ENCODE data around the gene PITPNB. TPM values are rescaled to one million over a fixed set of nuclear protein-coding genes. Genes with fewer than 3 reads are reported as not detected.

The PITPNB gene
- polyA plus RNA-seq, 3 donors: 13.2 to 43.6 (median 40.0) TPM

DNA sequence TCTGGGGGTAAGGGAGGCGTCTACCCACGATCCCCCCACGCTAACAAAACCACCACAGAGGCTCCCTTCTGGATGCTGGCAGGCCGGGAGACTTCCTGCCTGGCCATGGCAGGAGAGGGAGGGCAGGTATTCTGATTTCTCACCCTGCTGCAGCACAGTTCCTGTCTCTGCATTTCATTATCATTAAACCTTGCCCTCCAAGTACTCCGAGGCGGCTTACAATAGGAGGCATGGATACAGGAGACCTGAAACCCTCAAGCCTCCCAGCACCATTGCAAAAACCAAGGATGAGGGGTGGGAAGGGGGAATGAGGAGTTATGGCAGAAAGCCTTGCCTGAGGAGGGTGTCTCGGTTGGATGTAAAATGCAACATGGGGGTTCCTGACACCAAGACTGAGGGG is 73.4 kb downstream of the PITPNB start:
- no peak overlapping the region for H3K27ac ChIP-seq (ENCODE audit: low read depth, low read length)
- WGBS, 3 donors: 81 to 86% (median 82%) methylated on average over 7 of the region's 7 CpGs

DNA sequence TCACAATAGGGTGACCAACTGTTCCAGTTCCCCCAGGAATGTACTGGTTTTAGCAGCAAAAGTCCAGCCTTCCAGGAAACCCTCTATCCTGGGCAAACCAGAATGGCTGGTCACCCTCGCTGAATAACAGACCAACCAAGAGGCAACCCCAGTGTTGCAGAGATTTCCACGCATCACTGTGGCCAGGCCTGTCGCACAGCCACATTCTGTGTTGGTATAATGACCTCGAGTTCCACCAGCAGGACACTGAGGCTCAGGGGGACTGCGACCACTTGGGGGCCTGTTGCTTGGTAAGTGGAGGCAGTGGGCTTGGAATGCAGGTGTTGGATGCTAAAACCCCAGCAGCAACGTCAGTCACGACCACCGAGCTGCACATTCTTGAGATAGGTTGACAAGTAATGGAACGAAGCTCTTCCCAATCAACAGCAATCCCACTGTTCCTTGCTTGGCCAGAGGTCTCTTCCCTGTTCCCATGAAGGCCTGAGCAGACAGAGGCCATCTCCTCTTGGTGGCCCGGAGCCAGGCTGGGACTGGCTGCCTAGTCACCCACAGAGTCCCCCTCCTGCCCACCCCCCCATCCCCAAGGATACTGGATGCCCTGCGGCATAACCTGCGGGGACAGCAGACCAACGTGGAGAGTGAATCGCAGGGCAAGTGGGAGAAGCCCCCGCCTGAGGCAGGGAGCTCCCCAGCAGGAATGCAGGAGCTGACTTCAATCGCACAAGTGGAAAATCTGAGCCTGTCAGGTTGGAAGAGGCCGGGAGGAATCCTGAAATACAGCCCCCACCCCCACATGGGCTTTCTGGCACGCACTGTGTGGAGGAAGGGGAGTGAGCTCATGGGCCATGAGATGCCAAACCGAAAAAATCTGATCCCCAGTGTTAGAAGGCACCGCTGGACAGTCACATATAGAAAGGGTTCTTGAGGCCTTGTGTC is 74.1 kb downstream of the PITPNB start:
- 83 to 87% (median 85%) methylated on average over 20 of the region's 20 CpGs for WGBS, 3 donors
- no peak overlapping the region for H3K27ac ChIP-seq (ENCODE audit: low read depth, low read length)

DNA sequence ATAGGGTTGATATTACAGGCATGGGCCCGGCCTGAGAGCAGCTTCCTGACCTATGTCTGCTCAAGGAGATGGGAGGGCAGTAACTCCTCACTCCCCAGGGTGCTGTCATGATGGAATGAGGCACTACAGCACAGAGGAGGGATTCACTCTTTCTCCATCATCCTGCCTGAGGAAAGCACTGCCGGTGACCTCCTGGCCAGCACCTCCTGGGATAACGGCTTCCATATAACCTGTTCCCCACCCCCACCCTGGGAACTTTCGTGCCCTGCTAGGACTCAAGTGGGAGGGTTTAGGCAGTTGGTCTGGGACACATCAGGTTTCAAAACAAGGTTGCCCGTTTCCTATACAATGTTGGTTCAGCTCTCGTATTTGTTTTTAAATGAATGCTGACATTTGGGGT is 74.8 kb downstream of the PITPNB start:
- no peak overlapping the region for H3K27ac ChIP-seq (ENCODE audit: low read depth, low read length)
- 87 to 91% (median 91%) methylated on average over 6 of the region's 6 CpGs for WGBS, 3 donors

DNA sequence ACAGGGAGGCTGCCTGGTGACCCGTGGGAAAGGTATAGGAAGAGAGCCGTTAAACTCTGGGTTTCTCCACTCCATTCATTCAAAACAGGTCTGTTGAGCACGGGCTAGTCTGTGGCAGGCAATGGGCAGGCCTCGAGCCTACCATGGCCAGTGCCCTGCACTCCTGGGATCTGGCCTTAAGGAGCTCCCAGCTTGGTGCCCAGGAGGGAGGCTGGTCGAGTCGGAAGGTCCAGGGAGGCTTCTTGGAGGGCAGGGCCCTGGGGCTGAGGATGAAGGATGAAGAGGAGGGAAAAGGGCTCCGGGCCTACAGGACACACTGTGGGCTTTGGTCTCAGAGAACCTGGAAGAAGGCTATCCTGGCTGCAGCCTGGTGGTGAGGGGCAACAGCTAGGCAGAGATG is 75.6 kb downstream of the PITPNB start:
- H3K27ac ChIP-seq (ENCODE audit: low read depth, low read length): no peak overlapping the region
- 74 to 81% (median 77%) methylated on average over 7 of the region's 7 CpGs for WGBS, 3 donors

DNA sequence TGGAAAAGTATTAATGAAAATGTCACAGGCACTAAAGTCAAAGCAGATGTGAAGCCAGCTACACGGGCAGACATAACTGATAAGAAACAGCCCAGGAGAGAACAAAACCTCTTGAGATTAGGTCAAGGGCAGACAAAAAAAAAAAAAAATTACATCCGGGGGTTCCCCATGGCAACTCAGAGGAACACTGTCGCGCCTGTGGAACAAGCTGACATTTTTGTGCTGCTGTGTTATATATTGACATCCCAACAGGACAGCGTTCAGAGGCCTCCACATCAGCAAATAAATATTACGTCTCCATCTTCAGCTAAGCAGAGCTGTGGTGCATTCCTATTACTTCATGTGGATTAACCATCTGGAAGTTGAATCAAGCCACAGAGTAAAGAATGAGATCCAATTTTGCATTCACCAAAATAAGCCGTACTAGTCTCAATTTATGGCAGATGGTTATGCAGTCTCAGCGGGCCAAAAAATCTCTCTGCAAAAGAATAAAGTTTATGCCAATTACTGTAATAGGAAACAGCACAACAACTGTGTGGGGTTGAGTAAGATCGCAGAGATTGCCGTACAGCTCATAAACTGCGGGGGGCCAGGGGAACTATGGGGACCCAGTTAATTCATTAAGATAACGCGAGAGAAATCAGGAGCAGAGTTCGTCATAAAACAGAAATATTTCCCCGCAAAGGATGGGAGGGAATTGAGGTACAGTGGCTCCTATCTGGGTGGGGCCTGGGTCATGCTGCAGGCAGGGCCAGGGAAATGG is 76.2 kb downstream of the PITPNB start:
- no peak overlapping the region for H3K27ac ChIP-seq (ENCODE audit: low read depth, low read length)
- WGBS, 3 donors: 64 to 75% (median 65%) methylated on average over 15 of the region's 15 CpGs

DNA sequence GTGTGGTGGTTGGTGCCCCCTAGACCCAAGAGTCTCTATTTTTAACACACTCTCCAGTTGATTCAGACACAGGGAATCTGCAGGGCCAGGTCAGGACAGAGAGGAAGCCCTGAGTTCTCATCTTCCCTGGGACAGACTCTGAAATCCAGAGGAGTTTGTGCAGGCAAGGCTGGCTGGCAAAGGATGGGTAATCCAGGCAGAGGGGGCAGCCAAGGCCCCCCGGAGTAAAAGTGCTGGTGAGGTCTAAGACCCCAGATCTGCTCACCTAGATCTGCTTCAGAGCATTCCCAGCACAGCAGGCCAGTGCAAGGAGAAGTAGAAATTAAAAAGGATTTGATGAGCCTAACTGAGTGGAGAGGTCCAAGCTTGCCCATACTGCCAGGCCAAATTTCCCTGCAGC is 76.9 kb downstream of the PITPNB start:
- no peak overlapping the region for H3K27ac ChIP-seq (ENCODE audit: low read depth, low read length)
- WGBS, 3 donors: 67 to 88% (median 80%) methylated on average over 1 of the region's 1 CpG

DNA sequence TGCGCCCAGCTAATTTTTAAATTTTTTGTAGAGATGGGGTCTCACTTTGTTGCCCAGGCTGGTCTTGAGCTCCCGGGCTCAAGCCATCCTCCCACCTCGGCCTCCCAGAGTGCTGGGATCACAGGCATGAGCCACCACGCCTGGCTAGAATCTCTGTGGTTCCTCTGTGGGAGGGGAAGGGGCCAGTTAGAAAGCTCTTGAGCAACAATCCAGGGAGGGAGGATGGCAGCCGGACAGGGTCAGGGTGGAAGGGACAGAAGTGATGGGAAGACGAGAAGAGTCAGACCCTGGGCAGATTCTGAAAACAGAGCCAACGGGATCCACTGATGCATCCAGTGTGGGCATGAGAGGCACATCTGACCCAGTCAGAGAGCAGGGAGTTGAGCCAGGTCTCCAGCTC is 78.6 kb downstream of the PITPNB start:
- 89 to 95% (median 89%) methylated on average over 7 of the region's 7 CpGs for WGBS, 3 donors
- H3K27ac ChIP-seq (ENCODE audit: low read depth, low read length): no peak overlapping the region

DNA sequence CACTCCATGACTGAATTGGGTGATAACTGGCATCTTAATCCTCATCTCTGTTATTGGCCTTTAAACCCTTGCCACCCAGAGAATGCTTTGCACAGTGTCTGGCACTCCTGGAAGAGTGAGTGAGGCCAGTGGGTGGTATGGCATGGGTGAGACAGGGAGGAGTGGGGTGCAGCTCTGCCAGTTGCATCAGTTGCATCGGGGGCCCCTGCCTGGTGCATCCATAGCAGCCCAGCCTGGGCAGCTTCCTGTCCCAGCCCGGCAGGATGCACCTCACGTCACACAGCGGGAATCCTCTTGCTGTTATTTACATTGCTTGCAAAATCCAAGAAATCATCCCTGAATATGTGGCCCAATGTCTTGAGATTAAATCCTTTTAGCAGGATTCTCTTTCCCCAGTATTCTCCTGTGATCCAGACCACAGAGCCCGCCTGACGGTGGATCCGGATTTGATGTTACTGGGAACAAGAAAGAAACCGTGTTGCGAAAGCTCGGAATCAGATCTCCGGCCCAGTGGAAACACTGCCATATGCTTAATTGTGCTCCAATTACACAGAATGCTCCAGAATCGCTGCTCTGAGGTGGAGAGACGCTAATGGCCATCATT is 79.9 kb downstream of the PITPNB start:
- H3K27ac ChIP-seq (ENCODE audit: low read depth, low read length): no peak overlapping the region
- 81 to 87% (median 86%) methylated on average over 13 of the region's 13 CpGs for WGBS, 3 donors

DNA sequence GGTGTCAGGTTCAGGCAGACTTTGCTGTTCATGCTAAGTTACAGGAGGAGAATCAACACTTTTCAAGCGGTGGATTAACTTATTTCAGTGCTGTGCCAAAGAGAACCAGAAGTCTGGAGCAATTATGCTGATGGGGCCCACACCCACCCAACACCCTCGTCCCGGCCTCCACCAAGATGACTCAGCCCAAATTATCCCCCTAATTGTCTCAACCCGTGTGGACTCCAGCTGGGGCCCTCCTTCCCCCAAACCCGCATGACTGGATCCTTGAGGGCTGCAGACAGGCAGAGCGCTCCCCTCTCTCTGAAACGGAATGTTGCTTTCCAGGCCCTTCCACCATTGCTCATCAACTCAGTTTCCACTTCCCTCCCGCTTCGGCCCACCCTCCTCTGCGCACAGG is 82.9 kb downstream of the PITPNB start:
- H3K27ac ChIP-seq (ENCODE audit: low read depth, low read length): no peak overlapping the region
- 74 to 78% (median 76%) methylated on average over 10 of the region's 10 CpGs for WGBS, 3 donors

DNA sequence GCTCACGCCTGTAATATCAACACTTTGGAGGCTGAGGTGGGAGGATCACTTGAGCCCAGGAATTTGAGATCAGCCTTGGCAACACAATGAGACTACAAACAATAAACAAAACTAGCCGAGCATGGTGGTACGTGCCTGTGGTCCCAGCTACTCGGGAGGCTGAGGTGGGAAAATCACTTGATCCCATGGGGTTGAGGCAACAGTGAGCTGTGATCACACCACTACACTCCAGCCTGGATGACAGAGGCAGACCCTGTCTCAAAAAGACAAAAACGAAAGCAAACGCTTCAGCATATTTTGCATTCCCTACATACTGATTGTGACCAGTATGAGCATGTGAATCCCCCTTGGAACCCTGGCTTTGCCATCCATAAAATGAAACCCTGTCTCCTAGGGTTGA is 83.6 kb downstream of the PITPNB start:
- no peak overlapping the region for H3K27ac ChIP-seq (ENCODE audit: low read depth, low read length)
- 86 to 88% (median 87%) methylated on average over 6 of the region's 6 CpGs for WGBS, 3 donors

DNA sequence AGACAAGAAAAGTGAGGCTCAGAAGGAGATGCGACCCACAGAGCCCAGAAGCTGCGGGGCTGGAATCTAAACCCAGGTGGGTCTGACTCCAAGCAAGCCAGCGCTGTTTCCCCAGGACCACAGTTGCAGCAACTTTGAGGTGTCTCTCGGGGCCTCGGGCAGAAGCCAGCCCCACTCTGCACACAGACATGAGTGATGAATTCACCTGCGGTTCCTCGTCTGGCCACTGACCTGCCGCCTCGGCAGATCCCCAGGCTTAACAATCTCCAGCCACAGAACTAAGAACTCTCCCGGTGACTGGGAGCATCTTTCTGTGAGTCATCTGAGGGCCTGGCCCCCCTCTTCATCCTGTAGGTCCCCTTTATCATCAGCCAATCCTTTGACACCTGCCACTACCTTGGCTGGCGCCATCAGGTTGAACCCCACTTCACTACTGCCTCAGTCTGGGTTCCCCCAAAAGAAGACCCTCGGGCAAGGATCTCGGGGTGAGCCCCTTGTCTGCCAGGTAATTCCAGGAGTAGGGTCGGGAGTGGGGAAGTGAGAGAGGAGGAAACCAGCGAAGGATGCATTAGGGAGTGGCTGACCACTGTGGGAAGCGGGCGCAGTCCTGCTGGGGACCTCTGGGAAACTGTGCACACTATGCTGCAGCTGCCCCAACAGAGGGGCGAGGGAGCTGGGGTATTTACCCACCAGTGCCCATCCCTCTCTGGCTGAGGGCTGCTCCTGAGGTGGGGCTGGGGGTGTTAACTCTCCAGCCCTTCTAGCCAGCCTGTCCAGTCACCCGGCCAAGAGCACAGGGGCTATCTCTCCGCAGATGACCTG is 84.5 kb downstream of the PITPNB start:
- 86 to 95% (median 93%) methylated on average over 20 of the region's 20 CpGs for WGBS, 3 donors

DNA sequence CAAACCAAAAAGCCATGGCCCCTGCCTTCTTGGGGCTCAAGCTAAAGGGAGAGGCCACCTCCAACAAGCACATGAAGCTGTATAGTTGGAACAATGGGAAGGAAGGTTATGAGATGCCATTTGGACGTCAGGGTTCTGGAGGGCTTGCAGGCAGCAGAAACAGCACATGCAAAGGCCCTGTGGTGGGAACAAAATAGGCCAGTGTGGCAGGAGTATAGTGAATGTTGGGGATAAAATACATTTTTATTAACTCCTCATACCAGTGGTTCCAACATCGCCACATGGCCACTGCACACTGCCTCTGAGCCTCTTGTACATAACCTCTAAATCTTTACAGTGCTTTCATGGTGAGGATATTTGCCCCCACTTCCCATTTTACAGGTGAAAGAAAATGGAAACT is 85.3 kb downstream of the PITPNB start:
- no peak overlapping the region for H3K27ac ChIP-seq (ENCODE audit: low read depth, low read length)
- 49 to 94% (median 93%) methylated on average over 2 of the region's 2 CpGs for WGBS, 3 donors

More for the DNA sequence above, 84.5 kb downstream of the PITPNB start:
- H3K27ac ChIP-seq (ENCODE audit: low read depth, low read length): no peak overlapping the region

DNA sequence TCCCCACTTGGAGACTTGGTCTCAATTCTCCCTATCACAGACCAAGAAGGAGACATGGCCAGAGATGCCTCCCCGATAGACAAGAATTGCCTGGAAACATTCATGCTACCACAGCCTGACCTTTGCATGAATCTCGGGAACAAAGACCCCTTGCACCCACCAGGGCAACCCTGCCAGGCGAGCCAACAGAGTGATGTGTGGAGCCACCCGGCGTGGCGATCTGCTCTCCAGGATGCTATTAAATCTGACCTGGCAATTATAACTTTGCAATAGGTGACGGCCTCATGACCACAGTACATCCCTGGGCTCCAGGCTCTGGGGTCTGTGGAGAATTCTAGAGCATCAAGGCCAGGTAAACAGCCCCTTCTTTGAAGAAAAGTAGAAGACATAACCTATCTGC is 86.5 kb downstream of the PITPNB start:
- 84 to 95% (median 93%) methylated on average over 7 of the region's 7 CpGs for WGBS, 3 donors

DNA sequence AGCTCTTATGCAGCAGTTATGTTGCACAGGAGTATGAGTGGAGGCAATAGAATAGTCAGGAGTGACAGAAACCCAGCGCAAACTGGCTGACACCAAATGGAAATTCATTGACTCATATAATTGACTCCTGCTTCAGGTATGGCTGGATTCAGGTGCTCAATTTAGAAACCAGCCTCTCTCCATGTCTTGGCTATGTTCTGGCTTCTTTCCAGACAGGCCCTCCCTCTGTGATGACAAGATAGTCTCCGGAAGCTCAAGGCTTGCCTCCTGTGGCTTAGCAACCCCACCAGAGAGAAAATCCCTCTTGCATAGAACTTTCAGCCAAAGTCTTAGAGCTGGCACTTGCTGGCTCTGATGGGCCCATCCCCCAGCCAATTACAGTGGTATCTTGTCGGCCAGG is 89.4 kb downstream of the PITPNB start:
- WGBS, 3 donors: 84 to 87% (median 86%) methylated on average over 3 of the region's 3 CpGs

More for the DNA sequence above, 86.5 kb downstream of the PITPNB start:
- no peak overlapping the region for H3K27ac ChIP-seq (ENCODE audit: low read depth, low read length)

DNA sequence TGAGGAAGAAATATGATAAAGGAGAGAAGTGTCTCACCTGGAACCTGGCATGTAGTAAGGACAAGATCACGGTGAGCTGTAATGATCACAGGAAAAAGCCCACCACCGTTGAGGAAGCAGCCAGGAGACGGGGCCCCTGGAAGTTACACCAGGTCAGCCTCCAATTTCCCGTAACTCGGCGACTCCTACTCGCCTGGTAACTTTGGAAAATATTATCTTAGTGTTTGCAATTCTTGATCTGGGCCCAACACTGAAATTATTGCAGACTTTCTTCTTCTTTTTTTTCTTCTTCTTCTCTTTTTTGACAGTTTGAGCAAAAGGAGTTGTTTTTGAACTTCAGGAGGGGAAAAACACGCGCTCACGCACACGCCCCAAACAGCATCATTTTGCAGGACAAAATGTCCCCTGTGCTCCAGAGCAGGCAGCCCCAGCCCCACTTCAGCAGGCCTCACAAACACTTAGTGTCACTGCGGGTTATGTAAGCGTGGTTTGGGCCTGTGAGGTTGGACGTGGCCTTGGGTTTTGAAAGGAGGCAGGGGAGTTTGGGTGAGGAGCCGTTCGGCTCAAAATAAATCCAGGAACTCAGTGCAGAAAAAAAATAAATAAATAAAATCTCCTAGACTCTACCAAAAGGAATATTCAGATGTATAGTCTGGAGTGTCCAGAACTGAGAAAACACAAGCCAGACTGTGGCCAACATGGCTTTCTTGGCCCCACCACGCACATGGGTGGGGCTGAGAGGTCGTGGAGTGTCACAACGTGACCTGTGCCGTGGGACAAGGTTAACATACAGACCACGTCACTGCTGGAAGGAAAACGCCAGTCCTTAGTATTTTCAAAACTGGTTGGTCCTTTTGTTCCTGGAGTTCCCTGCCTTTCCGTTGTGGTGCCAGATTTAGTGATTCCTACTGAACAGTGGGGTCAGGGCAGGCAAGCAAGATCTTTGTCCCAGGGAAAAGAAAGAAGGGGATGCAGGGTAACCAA is 91.2 kb downstream of the PITPNB start:
- 54 to 83% (median 58%) methylated on average over 23 of the region's 23 CpGs for WGBS, 3 donors
- peak overlapping the region; percentile 23 for H3K27ac ChIP-seq (ENCODE audit: low read depth, low read length)

More for the DNA sequence above, 89.4 kb downstream of the PITPNB start:
- no peak overlapping the region for H3K27ac ChIP-seq (ENCODE audit: low read depth, low read length)

DNA sequence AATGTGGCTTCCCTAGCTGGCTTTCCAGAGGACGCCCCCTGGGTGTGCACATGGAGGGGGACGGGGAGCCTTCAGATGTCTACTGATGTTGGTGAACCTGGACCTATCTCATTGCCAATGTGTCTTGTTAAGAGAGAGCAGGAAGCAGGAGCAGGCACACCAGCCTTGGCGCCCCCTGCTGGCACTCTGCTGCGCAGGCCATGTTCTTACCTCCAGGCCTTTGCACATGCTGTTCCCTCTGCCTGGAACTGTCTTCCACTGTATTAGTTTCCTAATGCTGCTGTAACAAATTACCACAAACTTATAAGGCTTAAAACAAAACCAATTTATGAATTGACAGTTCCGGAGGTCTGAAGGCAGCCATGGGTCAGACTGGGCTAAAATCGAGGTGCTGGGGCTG is 93.9 kb downstream of the PITPNB start:
- WGBS, 3 donors: 92 to 98% (median 93%) methylated on average over 6 of the region's 6 CpGs

DNA sequence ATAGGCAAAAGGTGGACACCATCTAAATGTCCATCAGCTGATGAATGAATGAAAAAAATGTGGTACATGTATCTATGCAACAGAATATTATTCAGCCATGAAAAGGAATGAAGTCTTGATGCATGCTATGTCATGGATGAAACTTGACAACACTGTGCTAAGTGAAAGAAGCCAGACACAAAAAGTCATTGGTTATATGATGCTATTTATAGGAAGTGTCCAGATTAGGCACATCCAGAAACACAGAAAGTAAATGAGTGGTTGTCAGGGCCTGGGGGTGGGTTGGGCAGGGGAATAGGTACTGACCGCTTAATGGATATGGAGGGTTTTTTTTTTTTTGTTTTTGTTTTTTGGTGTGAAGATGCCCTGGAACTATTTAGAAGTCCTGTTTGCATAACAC is 95.8 kb downstream of the PITPNB start:
- no peak overlapping the region for H3K27ac ChIP-seq (ENCODE audit: low read depth, low read length)
- 33 to 100% (median 95%) methylated on average over 1 of the region's 1 CpG for WGBS, 3 donors

More for the DNA sequence above, 93.9 kb downstream of the PITPNB start:
- H3K27ac ChIP-seq (ENCODE audit: low read depth, low read length): no peak overlapping the region

Measured in adipose tissue (tissue), 3 donors.